ENCODE measurements around the gene NTN5. TPM values are rescaled to one million over a fixed set of nuclear protein-coding genes. Genes with fewer than 3 reads are reported as not detected.
"Not testable (repeated sequence)": the region's sequence is repeated elsewhere in the genome, so short reads cannot be mapped to it uniquely, and the experiment has no call there.

The NTN5 gene
- total and polyA plus RNA-seq, 12 donors = 0.11 to 2.4 (median 0.42) TPM; not detected in 3

DNA sequence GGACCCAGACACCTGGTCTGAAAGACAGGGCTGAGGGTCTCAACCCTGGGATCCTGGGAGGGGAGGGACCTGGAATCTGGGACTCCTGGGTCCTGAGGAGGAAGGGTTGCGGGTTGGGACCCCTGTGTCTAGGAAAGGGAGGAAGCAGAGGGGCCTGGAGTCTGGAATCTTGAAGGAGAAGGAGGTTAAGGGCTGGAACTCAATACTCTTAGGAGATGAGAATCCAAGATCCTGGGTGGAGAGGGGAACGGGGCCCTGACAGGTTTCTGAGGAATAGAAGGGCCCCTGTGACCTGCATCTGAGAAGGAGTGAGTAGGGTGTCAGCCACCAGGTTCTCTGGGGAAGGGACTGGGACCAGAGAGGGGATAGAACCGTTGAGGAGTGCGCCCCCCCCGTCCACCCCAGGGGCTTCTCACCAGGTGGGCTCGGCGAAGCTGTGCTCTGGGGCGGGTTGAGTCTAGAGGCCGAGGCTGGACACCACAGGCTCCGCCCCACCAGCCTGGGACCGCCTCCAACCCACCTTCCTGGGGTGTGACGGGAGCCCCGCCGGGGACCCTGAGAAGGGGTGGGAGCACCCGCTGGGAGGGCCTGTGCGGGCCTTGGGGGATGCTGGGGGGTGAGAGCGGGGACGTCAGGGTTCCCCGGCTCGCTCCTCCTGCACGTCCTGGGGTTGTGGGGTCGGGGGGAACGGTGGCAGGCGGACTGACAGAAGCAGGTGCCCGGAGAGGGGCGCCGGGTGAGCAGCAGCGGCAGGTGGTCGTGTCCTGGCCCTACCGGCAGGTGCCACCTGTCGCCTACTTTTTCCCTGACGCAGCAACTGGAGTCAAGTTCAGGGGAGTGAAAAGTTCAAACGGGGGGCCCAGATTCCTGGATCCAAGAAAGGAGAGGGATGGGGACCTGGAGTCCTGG is 46.7 kb upstream of the NTN5 start, which contains the start of gene MAMSTR:
Gene MAMSTR, minus strand, starts transcription at position 463 of the 909 bp plus-strand sequence. CDS start 694 bp downstream, outside the sequence.
- peak within 1 kb of the TSS; percentile 63 to 94 (median 90) for H3K27ac ChIP-seq
- WGBS, 4 donors = 36 to 46% (median 43%) methylated on average over 22 to 33 of the region's 33 CpGs
- peak in 1 of 2 donors; percentile 51 for TF ChIP-seq POLR2A (IDR thresholded peaks at IDR 0.05)
- TF ChIP-seq, protein P1, sequence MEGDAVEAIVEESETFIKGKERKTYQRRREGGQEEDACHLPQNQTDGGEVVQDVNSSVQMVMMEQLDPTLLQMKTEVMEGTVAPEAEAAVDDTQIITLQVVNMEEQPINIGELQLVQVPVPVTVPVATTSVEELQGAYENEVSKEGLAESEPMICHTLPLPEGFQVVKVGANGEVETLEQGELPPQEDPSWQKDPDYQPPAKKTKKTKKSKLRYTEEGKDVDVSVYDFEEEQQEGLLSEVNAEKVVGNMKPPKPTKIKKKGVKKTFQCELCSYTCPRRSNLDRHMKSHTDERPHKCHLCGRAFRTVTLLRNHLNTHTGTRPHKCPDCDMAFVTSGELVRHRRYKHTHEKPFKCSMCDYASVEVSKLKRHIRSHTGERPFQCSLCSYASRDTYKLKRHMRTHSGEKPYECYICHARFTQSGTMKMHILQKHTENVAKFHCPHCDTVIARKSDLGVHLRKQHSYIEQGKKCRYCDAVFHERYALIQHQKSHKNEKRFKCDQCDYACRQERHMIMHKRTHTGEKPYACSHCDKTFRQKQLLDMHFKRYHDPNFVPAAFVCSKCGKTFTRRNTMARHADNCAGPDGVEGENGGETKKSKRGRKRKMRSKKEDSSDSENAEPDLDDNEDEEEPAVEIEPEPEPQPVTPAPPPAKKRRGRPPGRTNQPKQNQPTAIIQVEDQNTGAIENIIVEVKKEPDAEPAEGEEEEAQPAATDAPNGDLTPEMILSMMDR (IDR thresholded peaks at IDR 0.05) = no peak
- H3K4me3 ChIP-seq = peak within 1 kb of the TSS in 2 of 4 donors; percentile 37 to 65
- DNase-seq = peak; percentile 55 to 78 (median 71)
- H3K36me3 ChIP-seq (replicated peaks in 1 of 2) = no peaks in the 10 kb centered on the region
- H3K9me3 ChIP-seq (replicated peaks in 1 of 3) = no peaks in the 10 kb centered on the region
- H3K27me3 ChIP-seq = no peaks in the 10 kb centered on the region
- intact Hi-C loops (cut with DNase I) = no loop called here
- H3K4me1 ChIP-seq (replicated peaks in 1 of 2) = peaks cover 33 to 53% of the 10 kb centered on the region in 2 donors

DNA sequence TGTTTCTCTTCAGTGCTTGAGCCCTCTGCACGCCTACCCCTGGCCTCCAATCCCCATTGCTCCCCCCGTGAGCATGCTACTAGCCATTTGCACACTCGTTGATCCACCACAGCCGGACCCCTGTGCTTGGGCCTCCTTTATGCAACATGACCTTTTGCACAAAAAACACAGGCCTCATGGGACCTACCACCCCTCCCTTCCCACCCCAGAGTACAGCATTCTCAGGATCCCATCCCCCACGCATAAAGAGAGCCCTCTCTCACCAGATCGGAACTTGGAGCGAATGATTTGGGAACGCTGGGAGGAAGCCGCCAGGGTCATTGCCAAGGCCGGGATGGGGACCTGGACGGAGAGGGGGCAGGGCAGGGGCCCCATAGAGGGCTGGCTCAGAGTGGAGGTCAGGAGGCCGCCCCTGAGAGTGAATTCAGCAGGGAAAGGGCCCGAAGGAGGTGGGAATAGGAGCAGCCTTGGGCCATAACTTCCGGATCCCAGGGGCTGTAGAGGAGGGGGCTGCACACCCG is 46.0 kb upstream of the NTN5 start:
- Histone ChIP-seq H3K4me1 (replicated peaks in 1 of 2) (peaks cover 33 to 51% of the 10 kb centered on the region in 2 donors), H3K9me3 (replicated peaks in 1 of 3) (no peaks in the 10 kb centered on the region), H3K4me3 (peak overlapping the region in 2 of 4 donors; percentile 37 to 65), H3K27me3 (no peaks in the 10 kb centered on the region), H3K27ac (peak overlapping the region; percentile 63 to 94 (median 90)), H3K36me3 (replicated peaks in 1 of 2) (no peaks in the 10 kb centered on the region)
- TF ChIP-seq POLR2A (IDR thresholded peaks at IDR 0.05) = peak in 1 of 2 donors; percentile 39
- TF ChIP-seq, protein P1 (IDR thresholded peaks at IDR 0.05) = no peak
- 19 to 32% (median 24%) methylated on average over 15 of the region's 15 CpGs for WGBS, 4 donors
- peak in 6 of 7 donors; percentile 54 to 74 (median 64) for DNase-seq
- intact Hi-C loops (cut with DNase I) = no loop called here

DNA sequence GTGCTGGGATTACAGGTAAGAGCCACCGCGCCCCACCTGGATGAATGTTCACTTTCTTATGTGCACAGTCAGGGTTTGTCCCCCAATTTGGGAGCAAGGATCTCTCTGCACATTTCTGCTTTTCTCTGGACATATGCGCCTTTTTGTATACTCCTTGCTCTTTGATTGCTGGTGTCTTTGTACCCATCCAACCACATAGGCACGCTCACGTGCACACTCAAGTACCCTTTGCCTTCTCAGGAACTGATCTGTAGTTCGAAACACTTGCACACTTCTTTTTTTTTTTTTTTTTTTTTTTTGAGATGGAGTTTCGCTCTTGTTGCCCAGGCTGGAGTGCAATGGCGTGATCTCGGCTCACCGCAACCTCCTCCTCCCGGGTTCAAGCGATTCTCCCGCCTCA is 45.3 kb upstream of the NTN5 start:
- intact Hi-C loops (cut with DNase I); H3K27me3 ChIP-seq; H3K9me3 ChIP-seq (replicated peaks in 1 of 3); H3K36me3 ChIP-seq (replicated peaks in 1 of 2): not testable (repeated sequence)
- peak overlapping the region in 1 of 4 donors; percentile 65 for H3K4me3 ChIP-seq
- peaks cover 40 to 58% of the 10 kb centered on the region in 2 donors for H3K4me1 ChIP-seq (replicated peaks in 1 of 2)
- DNase-seq = peak in 1 of 7 donors; percentile 18
- 67 to 77% (median 72%) methylated on average over 12 to 13 of the region's 13 CpGs for WGBS, 4 donors
- H3K27ac ChIP-seq = peak overlapping the region in 4 of 5 donors; percentile 72 to 94 (median 91)

DNA sequence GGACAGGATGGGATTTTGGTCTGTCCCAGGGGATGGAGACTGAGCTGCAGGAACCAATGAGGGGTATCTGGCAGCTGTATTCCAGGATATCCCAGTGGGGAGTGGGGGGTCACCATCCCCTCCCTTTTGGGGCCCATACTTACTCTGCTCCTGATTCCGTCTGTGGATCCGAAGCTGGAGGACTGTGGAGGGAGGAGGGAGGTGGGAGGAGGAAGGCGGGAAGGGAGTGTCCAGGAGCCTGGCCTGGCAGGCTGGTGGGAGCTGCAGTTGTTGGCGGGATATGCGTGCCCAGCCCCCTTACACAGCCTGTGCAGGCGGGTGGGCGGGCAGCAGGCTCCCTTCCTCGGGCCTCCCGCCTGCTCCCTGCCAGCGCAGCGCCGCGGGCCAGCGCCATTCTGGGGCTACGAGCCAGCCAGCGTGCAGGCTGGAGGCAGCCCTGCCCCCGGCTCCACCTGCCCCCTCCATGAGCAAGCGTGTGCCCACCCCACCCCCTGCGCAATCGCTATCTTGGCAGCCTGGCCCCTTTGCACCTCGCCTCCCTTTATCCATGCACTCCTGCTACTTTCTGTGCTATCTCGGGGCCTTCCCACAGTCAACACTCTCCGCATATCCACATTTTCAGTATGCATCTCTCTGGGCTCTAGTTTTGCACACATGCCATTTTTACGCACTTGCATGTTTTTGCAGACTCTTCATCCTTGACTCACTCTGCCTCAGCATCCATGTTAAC is 43.9 kb upstream of the NTN5 start:
- H3K4me1 ChIP-seq (replicated peaks in 1 of 2) = peaks cover 41 to 61% of the 10 kb centered on the region in 2 donors
- no peaks in the 10 kb centered on the region for H3K36me3 ChIP-seq (replicated peaks in 1 of 2)
- H3K4me3 ChIP-seq = peak overlapping the region in 1 of 4 donors; percentile 26
- H3K9me3 ChIP-seq (replicated peaks in 1 of 3) = no peaks in the 10 kb centered on the region
- H3K27me3 ChIP-seq = no peaks in the 10 kb centered on the region
- TF ChIP-seq, protein P1 (IDR thresholded peaks at IDR 0.05) = no peak
- TF ChIP-seq POLR2A (IDR thresholded peaks at IDR 0.05) = no peak
- H3K27ac ChIP-seq = peak overlapping the region in 4 of 5 donors; percentile 40 to 74 (median 58)
- intact Hi-C loops (cut with DNase I) = no loop called here
- DNase-seq = peak in 6 of 7 donors; percentile 59 to 73 (median 64)
- WGBS, 4 donors = 10 to 36% (median 15%) methylated on average over 8 to 24 of the region's 24 CpGs
